ENCODE data around the gene SGF29. TPM values are rescaled to one million over a fixed set of nuclear protein-coding genes. Genes with fewer than 3 reads are reported as not detected.
"Not testable (repeated sequence)": the region's sequence is repeated elsewhere in the genome, so short reads cannot be mapped to it uniquely, and the experiment has no call there.

Gene SGF29
- total and polyA plus RNA-seq, 7 donors = 13.2 to 58.7 (median 38.5) TPM

GRCh38 chr16:28623172-28623711 lies 69.5 kb downstream of the SGF29 start:
- Histone ChIP-seq H3K27ac (peak overlapping the region in 1 of 4 donors; percentile 43), H3K27me3 (no peaks in the 10 kb centered on the region), H3K9me3 (no peaks in the 10 kb centered on the region), H3K36me3 (no peaks in the 10 kb centered on the region), H3K4me3 (peak overlapping the region; percentile 23 to 52 (median 46)), H3K4me1 (peaks cover 0 to 11% (median 9%) of the 10 kb centered on the region in 4 donors)
- intact Hi-C loops (cut with DNase I) = no loop called here
- DNase-seq = no peak
- 1% methylated on average over 68 of the region's 68 CpGs for WGBS, 2 donors
- no peak for TF ChIP-seq CTCF (IDR thresholded peaks at IDR 0.05)
- TF ChIP-seq POLR2AphosphoS5 (IDR thresholded peaks at IDR 0.05) = no peak
- TF ChIP-seq EP300 (IDR thresholded peaks at IDR 0.05) = no peak
- no peak for TF ChIP-seq POLR2A (IDR thresholded peaks at IDR 0.05)

GRCh38 chr16:28630905-28631304 lies 77.2 kb downstream of the SGF29 start:
- DNase-seq; H3K4me1 ChIP-seq; H3K36me3 ChIP-seq; H3K9me3 ChIP-seq; intact Hi-C loops (cut with DNase I); H3K4me3 ChIP-seq; H3K27ac ChIP-seq; H3K27me3 ChIP-seq: not testable (repeated sequence)
- 75 to 87% methylated on average over 4 of the region's 5 CpGs for WGBS, 2 donors

GRCh38 chr16:28636093-28636823 lies 82.5 kb downstream of the SGF29 start:
- H3K4me1 ChIP-seq; DNase-seq; H3K9me3 ChIP-seq; H3K27ac ChIP-seq; H3K27me3 ChIP-seq; H3K36me3 ChIP-seq; H3K4me3 ChIP-seq; intact Hi-C loops (cut with DNase I): not testable (repeated sequence)
- WGBS, 2 donors = 34 to 59% methylated on average over 5 of the region's 5 CpGs

- H3K4me3 ChIP-seq; H3K9me3 ChIP-seq; DNase-seq; H3K27me3 ChIP-seq; intact Hi-C loops (cut with DNase I); H3K4me1 ChIP-seq; H3K27ac ChIP-seq; H3K36me3 ChIP-seq: not testable (repeated sequence)
- WGBS, 2 donors = no CpG with 5 or more reads among the region's 1 CpG
These were observed 84.0 kb downstream of the SGF29 start, which contains the start of gene NPIPB8 for GRCh38 chr16:28637765-28638164. NPIPB8 (plus strand) TSS chr16:28638065; CDS start chr16:28638361, 296 bp downstream.

- 63 to 88% methylated on average over 4 of the region's 5 CpGs for WGBS, 2 donors
- H3K27me3 ChIP-seq; H3K4me3 ChIP-seq; H3K9me3 ChIP-seq; intact Hi-C loops (cut with DNase I); H3K4me1 ChIP-seq; DNase-seq; H3K36me3 ChIP-seq; H3K27ac ChIP-seq: not testable (repeated sequence)
These were observed 84.6 kb downstream of the SGF29 start for GRCh38 chr16:28638359-28638758.

GRCh38 chr16:28639959-28640358 lies 86.2 kb downstream of the SGF29 start:
- H3K27me3 ChIP-seq; H3K4me3 ChIP-seq; H3K27ac ChIP-seq; H3K36me3 ChIP-seq; H3K9me3 ChIP-seq; H3K4me1 ChIP-seq; DNase-seq; intact Hi-C loops (cut with DNase I): not testable (repeated sequence)
- 51 to 73% methylated on average over 2 of the region's 2 CpGs for WGBS, 2 donors

Other genes starting within 250 kb of the SGF29 start
- 1 to 10 TPM in 3 of 4 donors, not detected in 1; 2.1 to 4.1 (median 3.4) TPM for gene NPIPB6, start 190.4 kb upstream of the SGF29 start, total RNA-seq
- 1 to 10 TPM in 1 of 3 donors, under 1 TPM in 1, not detected in 1; 0.60 to 1.1 TPM for gene NPIPB6, start 190.4 kb upstream of the SGF29 start, polyA plus RNA-seq
- 100 to 1,000 TPM; 107 to 235 (median 116) TPM for gene EIF3CL, start 150.1 kb upstream of the SGF29 start, total RNA-seq
- 10 to 100 TPM; 46.2 to 54.6 (median 48.5) TPM for gene EIF3CL, start 150.1 kb upstream of the SGF29 start, polyA plus RNA-seq
- gene NPIPB7, start 81.6 kb upstream of the SGF29 start, total RNA-seq = not detected
- gene NPIPB7, start 81.6 kb upstream of the SGF29 start, polyA plus RNA-seq = 1 to 10 TPM in 1 of 3 donors, under 1 TPM in 2; 0.48 to 1.8 (median 0.92) TPM
- gene CLN3, start 61.8 kb upstream of the SGF29 start, total RNA-seq = 10 to 100 TPM; 16.8 to 23.0 (median 17.9) TPM
- gene CLN3, start 61.8 kb upstream of the SGF29 start, polyA plus RNA-seq = 100 to 1,000 TPM in 1 of 3 donors, 10 to 100 TPM in 2; 31.2 to 123 (median 53.6) TPM
- 1 to 10 TPM in 2 of 4 donors, under 1 TPM in 2; 0.68 to 1.1 (median 1.0) TPM for gene APOBR, start 59.3 kb upstream of the SGF29 start, total RNA-seq
- 10 to 100 TPM; 10.8 to 94.5 (median 24.0) TPM for gene APOBR, start 59.3 kb upstream of the SGF29 start, polyA plus RNA-seq
- not detected for gene IL27, start 47.1 kb upstream of the SGF29 start, total RNA-seq
- under 1 TPM in 1 of 3 donors, not detected in 2; 0.22 TPM for gene IL27, start 47.1 kb upstream of the SGF29 start, polyA plus RNA-seq
- 10 to 100 TPM; 54.3 to 83.9 (median 63.4) TPM for gene NUPR1, start 14.9 kb upstream of the SGF29 start, total RNA-seq
- 100 to 1,000 TPM in 2 of 3 donors, 10 to 100 TPM in 1; 48.6 to 318 (median 171) TPM for gene NUPR1, start 14.9 kb upstream of the SGF29 start, polyA plus RNA-seq
- gene SULT1A2, start 43.1 kb downstream of the SGF29 start, total RNA-seq = 1 to 10 TPM in 1 of 4 donors, under 1 TPM in 1, not detected in 2; 0.71 to 1.9 TPM
- 100 to 1,000 TPM in 1 of 3 donors, 10 to 100 TPM in 2; 20.4 to 101 (median 25.1) TPM for gene SULT1A2, start 43.1 kb downstream of the SGF29 start, polyA plus RNA-seq
- 10 to 100 TPM; 10.2 to 27.7 (median 15.0) TPM for gene SULT1A1, start 56.1 kb downstream of the SGF29 start, total RNA-seq
- gene SULT1A1, start 56.1 kb downstream of the SGF29 start, polyA plus RNA-seq = 100 to 1,000 TPM in 2 of 3 donors, 10 to 100 TPM in 1; 89.4 to 283 (median 276) TPM
- 1 to 10 TPM in 1 of 4 donors, under 1 TPM in 2, not detected in 1; 0.27 to 1.8 (median 0.55) TPM for gene NPIPB8, start 84.1 kb downstream of the SGF29 start, total RNA-seq
- under 1 TPM in 1 of 3 donors, not detected in 2; 0.12 TPM for gene NPIPB8, start 84.1 kb downstream of the SGF29 start, polyA plus RNA-seq
- 100 to 1,000 TPM in 3 of 4 donors, 10 to 100 TPM in 1; 67.4 to 249 (median 134) TPM for gene EIF3C, start 157.5 kb downstream of the SGF29 start, total RNA-seq
- gene EIF3C, start 157.5 kb downstream of the SGF29 start, polyA plus RNA-seq = 100 to 1,000 TPM; 220 to 455 (median 265) TPM
- 1 to 10 TPM in 2 of 4 donors, under 1 TPM in 1, not detected in 1; 0.49 to 7.5 (median 1.8) TPM for gene NPIPB9, start 197.9 kb downstream of the SGF29 start, total RNA-seq
- gene NPIPB9, start 197.9 kb downstream of the SGF29 start, polyA plus RNA-seq = under 1 TPM in 1 of 3 donors, not detected in 2; 0.87 TPM